Loucy (cell line): ENCODE measurements around the gene OLFM1.

ENCODE experiments used
- H2AFZ ChIP-seq: fragments of 200-600 bp; sonication (generic); 2 replicates; pipeline ENCODE4 v1.6.0; 2016; ENCODE audit warnings: antibody characterized with exemption, mild to moderate bottlenecking, low read length, moderate library complexity
- H3F3A ChIP-seq: fragments of 200-600 bp; 2 replicates; pipeline ENCODE4 v1.6.0; 2016; ENCODE audit warnings: antibody characterized with exemption, low read depth, mild to moderate bottlenecking
- H3K27me3 ChIP-seq: fragments of 200-600 bp; sonication (generic); 2 replicates; pipeline ENCODE4 v1.6.1; 2014; ENCODE audit warnings: low read length, mild to moderate bottlenecking; ENCODE audit not compliant: insufficient read depth, poor library complexity, severe bottlenecking
- H3K36me3 ChIP-seq: fragments of 200-600 bp; sonication (generic); 2 replicates; pipeline ENCODE4 v1.6.1; 2016; ENCODE audit warnings: low read length; ENCODE audit not compliant: insufficient read depth
- H3K4me1 ChIP-seq: fragments of 200-600 bp; sonication (generic); 2 replicates; pipeline ENCODE4 v1.5.1; 2014; ENCODE audit warnings: low read length, mild to moderate bottlenecking; ENCODE audit not compliant: insufficient read depth, poor library complexity, severe bottlenecking
- H3K4me2 ChIP-seq: fragments of 200-600 bp; sonication (generic); 2 replicates; pipeline ENCODE4 v1.6.0; 2014; ENCODE audit warnings: antibody characterized with exemption, low read length, low read depth, mild to moderate bottlenecking; ENCODE audit not compliant: poor library complexity, severe bottlenecking
- H3K4me3 ChIP-seq: fragments of 200-600 bp; sonication (generic); 2 replicates; pipeline ENCODE4 v1.5.1; 2014; ENCODE audit warnings: low read length, mild to moderate bottlenecking, mixed read lengths; ENCODE audit not compliant: poor library complexity, severe bottlenecking
- H3K79me2 ChIP-seq: fragments of 200-600 bp; sonication (generic); 2 replicates; pipeline ENCODE4 v1.6.1; 2014; ENCODE audit warnings: low read length; ENCODE audit not compliant: insufficient read depth
- H3K9ac ChIP-seq: fragments of 200-600 bp; sonication (generic); 2 replicates; pipeline ENCODE4 v1.6.0; 2014; ENCODE audit warnings: mild to moderate bottlenecking, low read depth, low read length, moderate library complexity; ENCODE audit not compliant: poor library complexity, severe bottlenecking
- H3K9me2 ChIP-seq: fragments of 200-600 bp; sonication (generic); replicated peaks from 2 replicates; pipeline ENCODE4 v1.6.1; 2016; ENCODE audit warnings: low read depth, low read length, mixed read lengths
- H3K9me3 ChIP-seq: fragments of 200-600 bp; sonication (generic); 2 replicates; pipeline ENCODE4 v1.6.1; 2014; ENCODE audit warnings: mild to moderate bottlenecking, antibody characterized with exemption, low read length, low read depth; ENCODE audit not compliant: insufficient read depth
- H4K20me1 ChIP-seq: fragments of 200-600 bp; sonication (generic); 2 replicates; pipeline ENCODE4 v1.6.0; 2014; ENCODE audit warnings: antibody characterized with exemption, low read length, mild to moderate bottlenecking; ENCODE audit not compliant: insufficient read depth, poor library complexity, severe bottlenecking
- EZH2phosphoT487 ChIP-seq: fragments of 200-600 bp; IDR thresholded peaks from 2 replicates; pipeline ENCODE4 v1.6.1; 2018; ENCODE audit warnings: antibody characterized with exemption, mild to moderate bottlenecking, moderate library complexity, borderline replicate concordance
- TF ChIP-seq, protein P1 (sequence below): fragments of 200-600 bp; sonication (generic); conservative IDR thresholded peaks from 2 replicates; pipeline ENCODE4 v1.5.1; 2014; ENCODE audit warnings: mild to moderate bottlenecking, antibody characterized with exemption, low read length

Gene OLFM1

DNA sequence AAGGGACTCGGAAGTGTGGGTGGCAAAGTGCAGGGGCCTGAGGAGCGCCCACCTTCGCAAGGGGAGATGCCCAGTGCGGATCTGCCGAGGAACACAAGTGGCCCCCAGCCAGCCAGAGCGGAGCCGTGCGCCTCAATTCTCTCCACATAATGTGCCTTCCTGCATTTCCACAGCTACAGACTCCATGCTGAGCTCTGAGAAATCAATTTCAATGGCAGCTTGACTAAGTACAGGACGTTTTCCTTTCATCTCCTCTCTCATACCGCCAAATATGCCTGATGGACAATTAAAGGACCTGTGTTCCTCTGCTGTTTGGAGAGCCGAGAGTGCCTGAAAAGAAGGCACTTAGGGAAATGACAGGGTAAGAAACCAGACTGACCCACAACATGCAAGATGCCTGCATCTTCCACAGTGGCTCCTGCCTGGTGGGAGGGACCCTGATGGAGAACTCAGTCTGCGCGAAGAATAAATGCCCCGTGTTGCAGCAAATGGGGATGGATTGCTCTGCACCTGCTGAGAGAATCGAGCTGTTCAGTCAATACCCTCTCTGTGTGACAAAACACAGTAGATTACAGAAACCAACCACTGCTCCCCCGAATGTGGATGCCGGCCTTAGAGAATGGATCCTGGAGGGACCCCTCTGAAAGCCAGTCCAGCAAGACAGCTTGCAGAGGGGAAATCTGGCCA is 38.6 kb upstream of the OLFM1 start:
- no peak overlapping the region for H2AFZ ChIP-seq
- no peaks in the 10 kb centered on the region for H3K79me2 ChIP-seq
- TF ChIP-seq, protein P1, sequence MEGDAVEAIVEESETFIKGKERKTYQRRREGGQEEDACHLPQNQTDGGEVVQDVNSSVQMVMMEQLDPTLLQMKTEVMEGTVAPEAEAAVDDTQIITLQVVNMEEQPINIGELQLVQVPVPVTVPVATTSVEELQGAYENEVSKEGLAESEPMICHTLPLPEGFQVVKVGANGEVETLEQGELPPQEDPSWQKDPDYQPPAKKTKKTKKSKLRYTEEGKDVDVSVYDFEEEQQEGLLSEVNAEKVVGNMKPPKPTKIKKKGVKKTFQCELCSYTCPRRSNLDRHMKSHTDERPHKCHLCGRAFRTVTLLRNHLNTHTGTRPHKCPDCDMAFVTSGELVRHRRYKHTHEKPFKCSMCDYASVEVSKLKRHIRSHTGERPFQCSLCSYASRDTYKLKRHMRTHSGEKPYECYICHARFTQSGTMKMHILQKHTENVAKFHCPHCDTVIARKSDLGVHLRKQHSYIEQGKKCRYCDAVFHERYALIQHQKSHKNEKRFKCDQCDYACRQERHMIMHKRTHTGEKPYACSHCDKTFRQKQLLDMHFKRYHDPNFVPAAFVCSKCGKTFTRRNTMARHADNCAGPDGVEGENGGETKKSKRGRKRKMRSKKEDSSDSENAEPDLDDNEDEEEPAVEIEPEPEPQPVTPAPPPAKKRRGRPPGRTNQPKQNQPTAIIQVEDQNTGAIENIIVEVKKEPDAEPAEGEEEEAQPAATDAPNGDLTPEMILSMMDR = no peak
- no peak for TF ChIP-seq EZH2phosphoT487
- H3K9me3 ChIP-seq = peaks cover 9% of the 10 kb centered on the region; the same call in 1 of the 2 replicates
- H3K4me3 ChIP-seq = no peak overlapping the region
- no peaks in the 10 kb centered on the region for H3K27me3 ChIP-seq
- H3K9me2 ChIP-seq = no peaks in the 10 kb centered on the region
- no peaks in the 10 kb centered on the region for H3K36me3 ChIP-seq
- H4K20me1 ChIP-seq = no peaks in the 10 kb centered on the region
- H3K4me1 ChIP-seq = no peaks in the 10 kb centered on the region
- H3F3A ChIP-seq = no peaks in the 10 kb centered on the region
- H3K4me2 ChIP-seq = no peak overlapping the region
- H3K9ac ChIP-seq = no peak overlapping the region

GRCh38 chr9:135049460-135049859 is 38.0 kb upstream of the OLFM1 start:
- no peaks in the 10 kb centered on the region for H3K27me3 ChIP-seq
- H3K9me3 ChIP-seq = peaks cover 9% of the 10 kb centered on the region; the same call in 1 of the 2 replicates
- no peaks in the 10 kb centered on the region for H3K4me1 ChIP-seq
- no peaks in the 10 kb centered on the region for H3F3A ChIP-seq
- no peaks in the 10 kb centered on the region for H3K9me2 ChIP-seq
- no peaks in the 10 kb centered on the region for H3K36me3 ChIP-seq
- no peak overlapping the region for H3K9ac ChIP-seq
- H2AFZ ChIP-seq = no peak overlapping the region
- H4K20me1 ChIP-seq = no peaks in the 10 kb centered on the region
- H3K79me2 ChIP-seq = no peaks in the 10 kb centered on the region
- H3K4me2 ChIP-seq = no peak overlapping the region
- no peak for TF ChIP-seq EZH2phosphoT487
- TF ChIP-seq, protein P1 = no peak
- no peak overlapping the region for H3K4me3 ChIP-seq

GRCh38 chr9:135050072-135050990 is 37.1 kb upstream of the OLFM1 start:
- no peaks in the 10 kb centered on the region for H3K4me1 ChIP-seq
- TF ChIP-seq, protein P1 = no peak
- no peak for TF ChIP-seq EZH2phosphoT487
- H3K9me2 ChIP-seq = no peaks in the 10 kb centered on the region
- no peak overlapping the region for H2AFZ ChIP-seq
- H3K4me2 ChIP-seq = no peak overlapping the region
- H4K20me1 ChIP-seq = no peaks in the 10 kb centered on the region
- H3K4me3 ChIP-seq = no peak overlapping the region
- no peaks in the 10 kb centered on the region for H3K27me3 ChIP-seq
- H3F3A ChIP-seq = no peaks in the 10 kb centered on the region
- H3K9me3 ChIP-seq = peaks cover 9% of the 10 kb centered on the region; the same call in 1 of the 2 replicates
- no peaks in the 10 kb centered on the region for H3K36me3 ChIP-seq
- H3K79me2 ChIP-seq = no peaks in the 10 kb centered on the region
- H3K9ac ChIP-seq = no peak overlapping the region
